Immature natural killer cell (primary cell): ENCODE measurements around the gene NR2F2. TPM values are rescaled to one million over a fixed set of nuclear protein-coding genes. Genes with fewer than 3 reads are reported as not detected.

ENCODE experiments used
- DNase-seq, 3 donors: peaks; one replicate each; pipeline ENCODE4 v3.0.0; 2022; ENCODE audit warnings: mixed read lengths in 1 of 3
- H3K27ac Mint-ChIP-seq, 6 donors: one replicate each; pipeline ENCODE4 v1.8.0; 2020; ENCODE audit warnings: mixed read lengths in 6 of 6, mild to moderate bottlenecking in 5 of 6, inconsistent platforms in 4 of 6, moderate library complexity in 3 of 6
- H3K27me3 Mint-ChIP-seq, 3 donors: one replicate each; pipeline ENCODE4 v1.8.0; 2020 to 2021; ENCODE audit warnings: low read depth in 3 of 3, mild to moderate bottlenecking in 3 of 3, mixed read lengths in 3 of 3, moderate library complexity in 3 of 3, inconsistent platforms in 1 of 3
- H3K36me3 Mint-ChIP-seq, 3 donors: one replicate each; pipeline ENCODE4 v1.8.0; 2020; ENCODE audit warnings: mixed read lengths in 3 of 3, inconsistent platforms in 2 of 3, mild to moderate bottlenecking in 2 of 3
- H3K4me1 Mint-ChIP-seq, 2 donors: one replicate each; pipeline ENCODE4 v1.8.0; 2020; ENCODE audit warnings: inconsistent platforms in 2 of 2, mild to moderate bottlenecking in 2 of 2, mixed read lengths in 2 of 2, moderate library complexity in 1 of 2
- H3K4me3 Mint-ChIP-seq, 5 donors: one replicate each; pipeline ENCODE4 v1.8.0; 2020; ENCODE audit warnings: mild to moderate bottlenecking in 5 of 5, mixed read lengths in 5 of 5, inconsistent platforms in 3 of 5, moderate library complexity in 3 of 5
- H3K9me3 Mint-ChIP-seq, 6 donors: one replicate each; pipeline ENCODE4 v1.8.0; 2020; ENCODE audit warnings: mild to moderate bottlenecking in 6 of 6, mixed read lengths in 6 of 6, inconsistent platforms in 4 of 6, moderate library complexity in 3 of 6
- polyA plus RNA-seq, 3 donors: library from polyadenylated mRNA; unstranded; fragments of 300-500 nt; fragmentation: Illumina TruSeq; gene quantifications; one replicate each; pipeline ENCODE4 v1.2.3, GENCODE V29; 2021

NR2F2 gene
- polyA plus RNA-seq, 3 donors from 2014 or later: not detected

DNA sequence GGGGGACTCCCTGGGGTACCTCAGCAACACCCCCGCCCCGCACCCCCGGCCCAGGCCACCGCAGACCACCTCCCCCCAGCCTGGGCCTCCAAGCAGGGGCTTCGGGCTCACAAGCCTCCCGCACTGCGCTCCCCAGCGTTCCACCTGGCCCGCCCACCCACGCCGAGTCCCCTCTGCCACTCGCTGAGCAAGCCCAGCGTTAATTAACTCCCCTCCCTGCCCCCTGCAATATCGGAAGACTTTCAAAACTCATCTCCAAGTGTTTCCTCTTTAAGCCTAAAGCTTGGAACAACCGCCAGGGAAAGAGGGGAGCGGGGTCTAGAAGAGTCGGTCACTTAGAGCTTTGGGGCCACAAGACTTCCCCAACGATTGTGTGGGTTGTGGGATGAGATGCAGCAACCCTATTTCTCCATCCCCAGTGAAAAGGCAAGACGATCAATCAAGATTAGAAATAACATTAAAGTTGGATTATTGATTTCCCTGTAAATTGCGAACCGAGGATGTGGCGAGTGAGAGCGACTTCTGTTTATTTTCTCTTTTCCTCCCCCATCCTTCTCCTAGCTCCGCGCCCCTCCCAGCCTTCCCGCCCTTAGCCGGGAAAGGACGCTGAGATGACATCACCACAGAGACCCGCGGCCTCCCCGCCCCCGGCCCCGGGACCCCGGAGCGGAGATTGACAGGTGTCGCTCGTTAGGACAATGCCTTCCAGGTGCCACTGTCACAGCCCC lies 30.2 kb downstream of the NR2F2 start:
- DNase-seq: no peak
- H3K4me3 Mint-ChIP-seq: peak overlapping the region in 1 of 5 donors; percentile 44
- H3K27ac Mint-ChIP-seq: no peak overlapping the region
- H3K27me3 Mint-ChIP-seq: peaks cover 43 to 70% (median 66%) of the 10 kb centered on the region in 3 donors
- H3K4me1 Mint-ChIP-seq: peaks cover 25 to 27% of the 10 kb centered on the region in 2 donors
- peaks cover 2 to 45% (median 11%) of the 10 kb centered on the region in 6 donors for H3K9me3 Mint-ChIP-seq
- peaks cover 0 to 15% (median 12%) of the 10 kb centered on the region in 3 donors for H3K36me3 Mint-ChIP-seq

DNA sequence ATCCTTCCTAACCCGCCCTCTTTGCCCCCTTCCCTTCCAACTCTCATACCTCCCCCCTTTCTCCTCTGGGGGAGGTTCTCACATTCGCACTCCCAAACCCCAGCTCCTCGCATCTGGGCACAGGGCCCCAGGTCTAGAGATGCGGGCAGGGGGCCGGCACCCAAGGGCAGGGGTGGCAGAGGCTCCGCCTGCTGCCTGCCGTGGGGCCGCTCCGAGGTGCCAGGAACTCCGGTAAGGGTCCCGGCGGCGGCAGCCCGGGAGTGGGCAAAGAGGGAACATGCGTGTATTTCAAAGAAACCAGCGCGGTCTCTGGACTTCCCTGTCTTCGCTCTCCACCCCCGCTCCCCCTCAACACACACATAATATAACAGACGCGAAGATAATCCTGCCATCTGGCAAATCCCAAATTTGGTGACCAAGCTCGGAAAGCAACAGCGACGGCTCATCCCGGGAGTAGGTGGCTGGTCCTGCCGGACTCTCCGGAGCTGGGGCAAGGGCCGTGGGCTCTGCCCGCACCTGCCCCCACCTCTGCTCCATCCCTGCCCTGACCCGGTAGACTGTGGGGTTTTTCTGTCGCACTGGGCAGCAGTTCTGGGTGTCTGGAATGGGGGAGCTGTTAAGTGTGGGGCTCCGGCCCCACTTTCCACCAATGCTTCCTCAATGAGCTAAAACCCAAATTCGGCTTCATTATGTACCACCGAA lies 31.0 kb downstream of the NR2F2 start:
- no peak for DNase-seq
- H3K27me3 Mint-ChIP-seq: peaks cover 46 to 75% (median 60%) of the 10 kb centered on the region in 3 donors
- H3K36me3 Mint-ChIP-seq: peaks cover 0 to 15% (median 12%) of the 10 kb centered on the region in 3 donors
- H3K27ac Mint-ChIP-seq: no peak overlapping the region
- peaks cover 2 to 45% (median 11%) of the 10 kb centered on the region in 6 donors for H3K9me3 Mint-ChIP-seq
- peaks cover 20 to 22% of the 10 kb centered on the region in 2 donors for H3K4me1 Mint-ChIP-seq
- no peak overlapping the region for H3K4me3 Mint-ChIP-seq

- peaks cover 2 to 46% (median 12%) of the 10 kb centered on the region in 6 donors for H3K9me3 Mint-ChIP-seq
- DNase-seq: no peak
- peaks cover 42 to 82% (median 54%) of the 10 kb centered on the region in 3 donors for H3K27me3 Mint-ChIP-seq
- peaks cover 14% of the 10 kb centered on the region in 2 donors for H3K4me1 Mint-ChIP-seq
- no peak overlapping the region for H3K27ac Mint-ChIP-seq
- peaks cover 0 to 15% (median 12%) of the 10 kb centered on the region in 3 donors for H3K36me3 Mint-ChIP-seq
- H3K4me3 Mint-ChIP-seq: peak overlapping the region in 2 of 5 donors; percentile 1 to 7
Measured at GRCh38 chr15:96362011-96362754, 31.7 kb downstream of the NR2F2 start.

DNA sequence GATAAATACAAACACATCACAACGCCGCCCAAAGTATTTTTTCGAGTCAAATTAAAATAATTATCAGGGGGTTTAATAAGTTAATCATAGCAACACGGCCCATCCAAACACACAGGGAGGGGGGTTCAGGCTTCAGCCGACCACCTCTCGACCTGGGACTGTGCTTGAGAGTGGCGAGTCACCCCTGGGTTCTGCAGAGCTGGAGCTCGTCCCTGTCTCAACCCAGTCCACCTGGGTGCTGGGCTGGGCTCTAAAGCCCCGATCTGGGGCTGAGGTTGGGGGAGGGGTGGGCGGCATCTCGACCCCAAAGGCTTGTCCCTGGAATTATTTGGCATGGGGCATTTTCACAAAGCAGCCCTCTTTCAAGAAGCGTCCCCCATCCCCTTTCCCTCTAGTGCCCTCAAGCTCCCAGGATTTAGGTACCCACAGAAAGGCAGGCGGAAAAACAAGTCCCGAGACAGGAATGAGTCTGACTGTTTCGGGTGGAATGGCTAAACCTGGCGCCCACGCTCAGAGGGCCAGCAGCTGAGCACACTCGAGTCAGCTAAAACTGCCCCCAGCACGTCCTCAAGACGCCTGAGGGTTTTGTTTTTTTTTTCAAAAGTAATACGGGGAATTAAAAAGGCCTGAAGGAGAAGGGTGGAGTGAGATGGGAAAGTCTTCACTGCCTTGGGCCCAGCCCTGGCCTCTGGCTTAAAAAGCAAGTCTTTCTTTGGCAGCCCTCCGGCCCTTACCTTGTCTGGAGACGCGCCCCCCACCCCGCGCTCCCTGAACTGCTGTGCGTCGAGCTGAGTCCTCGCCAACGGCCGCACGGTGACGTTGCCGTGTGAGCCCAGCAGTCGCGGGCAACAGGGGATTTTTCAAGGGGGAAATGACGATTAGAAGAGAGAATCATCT lies 32.5 kb downstream of the NR2F2 start:
- peaks cover 0 to 11% (median 9%) of the 10 kb centered on the region in 3 donors for H3K36me3 Mint-ChIP-seq
- H3K9me3 Mint-ChIP-seq: peaks cover 3 to 44% (median 10%) of the 10 kb centered on the region in 6 donors
- no peak for DNase-seq
- no peak overlapping the region for H3K27ac Mint-ChIP-seq
- peaks cover 6 to 8% of the 10 kb centered on the region in 2 donors for H3K4me1 Mint-ChIP-seq
- peaks cover 41 to 82% (median 52%) of the 10 kb centered on the region in 3 donors for H3K27me3 Mint-ChIP-seq
- peak overlapping the region in 1 of 5 donors; percentile 45 for H3K4me3 Mint-ChIP-seq

- no peak overlapping the region for H3K4me3 Mint-ChIP-seq
- H3K36me3 Mint-ChIP-seq: peaks cover 0 to 9% (median 7%) of the 10 kb centered on the region in 3 donors
Measured at GRCh38 chr15:96363707-96364106, 33.2 kb downstream of the NR2F2 start.

DNA sequence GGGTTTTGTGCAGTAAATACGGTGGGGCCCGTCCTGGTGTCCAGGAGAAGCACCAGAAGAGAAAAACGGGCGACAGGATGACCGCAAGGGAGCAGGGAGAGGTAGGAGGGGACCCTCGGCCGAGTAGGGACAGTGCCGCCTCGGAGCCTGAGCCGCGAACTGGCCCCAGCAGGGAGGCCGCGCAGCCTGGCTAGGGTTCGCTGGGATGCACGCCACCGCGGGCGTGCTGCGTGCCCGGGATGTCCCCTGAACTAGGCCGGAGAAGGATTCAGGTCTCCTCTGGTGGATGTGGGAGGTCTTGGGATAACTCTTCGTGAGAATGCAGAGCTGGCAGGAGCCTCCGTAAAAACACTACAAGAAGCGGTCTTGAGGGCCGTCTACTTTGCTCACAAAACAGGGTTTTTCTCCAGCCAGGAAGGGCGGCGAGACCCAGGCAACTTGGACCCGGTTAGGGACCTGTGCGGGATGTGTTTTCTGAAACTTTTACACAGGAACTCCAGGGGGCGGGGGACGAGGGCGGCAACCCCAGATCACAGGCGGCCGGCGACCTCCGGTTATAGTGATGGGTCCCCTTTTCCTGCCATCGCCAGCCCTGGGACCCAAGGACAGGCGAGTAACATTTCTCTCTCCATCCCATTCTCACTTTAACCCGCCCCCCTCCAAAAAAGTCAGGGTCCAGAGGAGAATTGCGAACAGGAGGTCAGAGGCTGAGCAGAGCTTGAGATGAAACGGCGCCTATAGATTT lies 35.5 kb downstream of the NR2F2 start:
- Mint-ChIP-seq H3K4me1 (no peaks in the 10 kb centered on the region), H3K27ac (no peak overlapping the region), H3K36me3 (peaks cover 0 to 9% (median 7%) of the 10 kb centered on the region in 3 donors), H3K9me3 (peaks cover 3 to 40% (median 9%) of the 10 kb centered on the region in 6 donors), H3K4me3 (no peak overlapping the region), H3K27me3 (peaks cover 37 to 72% (median 56%) of the 10 kb centered on the region in 3 donors)
- DNase-seq: no peak

More at GRCh38 chr15:96363707-96364106, 33.2 kb downstream of the NR2F2 start:
- Mint-ChIP-seq H3K9me3 (peaks cover 3 to 37% (median 9%) of the 10 kb centered on the region in 6 donors), H3K4me1 (peaks cover 0 to 3% of the 10 kb centered on the region in 2 donors), H3K27ac (no peak overlapping the region), H3K27me3 (peaks cover 38 to 78% (median 49%) of the 10 kb centered on the region in 3 donors)
- DNase-seq: no peak

DNA sequence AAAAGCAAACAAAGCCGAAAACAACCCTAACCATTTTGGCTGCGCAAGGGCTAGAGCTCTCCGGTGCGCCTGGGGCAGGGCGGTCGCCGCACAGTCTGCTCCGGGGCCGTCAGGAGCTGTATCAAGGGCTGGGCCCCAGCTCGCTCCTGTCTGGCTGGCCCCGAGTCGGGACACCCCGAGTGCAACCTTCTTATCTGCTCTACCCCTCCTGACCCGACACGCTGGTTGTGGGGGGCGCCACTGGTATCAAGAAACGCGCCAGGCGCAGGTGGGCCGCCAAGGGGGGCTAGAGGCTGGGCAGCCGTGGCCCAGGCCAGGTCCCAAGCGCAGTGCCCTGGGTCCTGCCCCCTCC lies 36.0 kb downstream of the NR2F2 start:
- Mint-ChIP-seq H3K36me3 (peaks cover 0 to 9% (median 7%) of the 10 kb centered on the region in 3 donors), H3K9me3 (peaks cover 2 to 39% (median 9%) of the 10 kb centered on the region in 6 donors), H3K4me3 (no peak overlapping the region), H3K4me1 (no peaks in the 10 kb centered on the region), H3K27ac (no peak overlapping the region), H3K27me3 (peaks cover 35 to 67% (median 58%) of the 10 kb centered on the region in 3 donors)
- no peak for DNase-seq

GRCh38 chr15:96367311-96368200 lies 37.1 kb downstream of the NR2F2 start:
- Mint-ChIP-seq H3K4me3 (no peak overlapping the region), H3K9me3 (peaks cover under 1 to 33% (median 8%) of the 10 kb centered on the region in 6 donors), H3K4me1 (no peaks in the 10 kb centered on the region), H3K27ac (no peak overlapping the region), H3K27me3 (peaks cover 38 to 64% (median 48%) of the 10 kb centered on the region in 3 donors), H3K36me3 (peaks cover 0 to 5% (median 4%) of the 10 kb centered on the region in 3 donors)
- no peak for DNase-seq

DNA sequence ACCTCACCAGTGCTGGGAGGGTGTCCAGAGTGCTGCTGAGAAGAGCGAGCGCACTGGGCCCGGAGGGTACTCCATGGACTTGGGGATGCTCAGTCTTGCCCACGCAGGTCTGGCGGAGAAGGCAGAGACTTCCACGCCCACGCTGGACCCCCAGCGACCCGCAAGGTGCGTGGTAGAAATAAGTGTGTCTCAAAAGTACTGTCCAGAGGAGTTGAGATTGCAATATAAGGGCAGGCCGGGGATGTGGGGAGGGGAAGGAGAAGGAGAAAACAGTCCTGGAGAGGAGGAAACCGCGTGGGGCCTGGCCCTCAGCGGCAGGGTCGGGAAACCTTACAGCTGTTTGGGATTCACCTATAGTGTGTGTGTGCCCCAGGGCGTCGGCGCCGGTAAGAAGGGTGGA lies 38.9 kb downstream of the NR2F2 start:
- peaks cover 28 to 53% (median 40%) of the 10 kb centered on the region in 3 donors for H3K27me3 Mint-ChIP-seq
- H3K27ac Mint-ChIP-seq: no peak overlapping the region
- no peak for DNase-seq
- H3K4me3 Mint-ChIP-seq: no peak overlapping the region
- peaks cover 0 to under 1% (median 0%) of the 10 kb centered on the region in 3 donors for H3K36me3 Mint-ChIP-seq
- peaks cover 0 to 24% (median 7%) of the 10 kb centered on the region in 6 donors for H3K9me3 Mint-ChIP-seq
- H3K4me1 Mint-ChIP-seq: no peaks in the 10 kb centered on the region

- Mint-ChIP-seq H3K36me3 (no peaks in the 10 kb centered on the region), H3K9me3 (peaks cover 0 to 23% (median 7%) of the 10 kb centered on the region in 6 donors), H3K27me3 (peaks cover 28 to 50% (median 43%) of the 10 kb centered on the region in 3 donors), H3K4me3 (no peak overlapping the region), H3K4me1 (no peaks in the 10 kb centered on the region), H3K27ac (no peak overlapping the region)
- no peak for DNase-seq
Measured at GRCh38 chr15:96369825-96370621, 39.5 kb downstream of the NR2F2 start.

GRCh38 chr15:96372554-96372953 lies 42.1 kb downstream of the NR2F2 start:
- H3K27me3 Mint-ChIP-seq: peaks cover 18 to 36% (median 32%) of the 10 kb centered on the region in 3 donors
- no peaks in the 10 kb centered on the region for H3K4me1 Mint-ChIP-seq
- no peak overlapping the region for H3K27ac Mint-ChIP-seq
- H3K9me3 Mint-ChIP-seq: peaks cover 0 to 19% (median 4%) of the 10 kb centered on the region in 6 donors
- H3K36me3 Mint-ChIP-seq: peaks cover 0 to 4% (median 0%) of the 10 kb centered on the region in 3 donors
- no peak for DNase-seq
- no peak overlapping the region for H3K4me3 Mint-ChIP-seq
